Adrenal gland (tissue), 12 donors: ENCODE results near the gene CAMK1D. TPM values are rescaled to one million over a fixed set of nuclear protein-coding genes. Genes with fewer than 3 reads are reported as not detected.

Experiments used
- DNase-seq, 7 donors: peaks; one replicate each; pipeline ENCODE4 v3.0.0-alpha.2; 2019 to 2020
- H3K27ac ChIP-seq, 5 donors: fragments of 200-600 bp; sonication (generic) in 4 of 5; 1 replicate in 3 of 5; 2 replicates in 2 of 5; pipeline versions ENCODE4 v1.5.1 to v1.8.0; 2016 to 2020; ENCODE audit warnings: mild to moderate bottlenecking in 1 of 5
- H3K27me3 ChIP-seq: fragments of 200-600 bp; 2 replicates; pipeline ENCODE4 v1.8.0; 2021
- H3K36me3 ChIP-seq, 2 donors: fragments of 200-600 bp; replicated peaks in 1 of 2; 1 replicate in 1 of 2; 2 replicates in 1 of 2; pipeline versions ENCODE4 v1.5.1 to v1.8.0; 2018 to 2022
- H3K4me1 ChIP-seq, 2 donors: fragments of 200-600 bp; replicated peaks in 1 of 2; 1 replicate in 1 of 2; 2 replicates in 1 of 2; pipeline versions ENCODE4 v1.5.1 to v1.8.0; 2018 to 2021
- H3K4me3 ChIP-seq, 4 donors: fragments of 200-600 bp; sonication (generic) in 3 of 4; one replicate each; pipeline ENCODE4 v1.5.1; 2016 to 2018
- H3K9me3 ChIP-seq, 3 donors: fragments of 200-600 bp; sonication (generic) in 1 of 3; replicated peaks in 1 of 3; 1 replicate in 2 of 3; 2 replicates in 1 of 3; pipeline versions ENCODE4 v1.5.1 to v1.8.0; 2016 to 2021
- POLR2A ChIP-seq, 2 donors: fragments of 450-650 bp; IDR thresholded peaks; one replicate each; pipeline ENCODE4 v1.6.1; 2017; ENCODE audit warnings: antibody characterized with exemption in 2 of 2, mild to moderate bottlenecking in 2 of 2, moderate library complexity in 1 of 2
- WGBS, 4 donors: extraction: QIAGEN DNeasy Blood & Tissue Kit in 2 of 4; methylation state at CpG; one replicate each; pipeline versions ENCODE4 v1.1.5 to v1.1.7; 2013 to 2017; 5-methylcytosine and 5-hydroxymethylcytosine counted together
- intact Hi-C, 2 donors: fragments of 100-400 bp; cut with DNase I; formaldehyde crosslinking; loops; one replicate each; pipeline versions ENCODE4 v1.14.1 to v1.15.0; 2022 to 2023
- polyA plus RNA-seq, 3 donors: library from polyadenylated mRNA; stranded (reverse); fragments of 200-250 nt in 2 of 3; fragments of 350-450 nt in 1 of 3; fragmentation: Illumina TruSeq in 1 of 3; extraction: RNeasy Lipid Tissue Mini Kit (QIAGEN cat#74804) in 1 of 3; gene quantifications; one replicate each; pipeline ENCODE4 v1.2.3, GENCODE V29; 2013 to 2014
- total RNA-seq, 9 donors: library from RNA; depleted of rRNA in 4 of 9; stranded (reverse); fragments of >200 nt in 4 of 9; fragments of 120-200 nt in 1 of 9; fragmentation: NEBNext Ultra II Directional in 1 of 9; extraction: Animal tissue kit (Norgen Biotek cat#: 25700) in 1 of 9; gene quantifications; one replicate each; pipeline versions ENCODE4 v1.1.0 to v1.2.4, GENCODE V29; 2013 to 2023
- TF ChIP-seq, protein P1 (sequence below), 6 experiments: fragments of 450-650 bp in 4 of 6; fragments of 200-600 bp in 2 of 6; sonication (generic) in 1 of 6; IDR thresholded peaks; 1 replicate in 5 of 6; 2 replicates in 1 of 6; pipeline versions ENCODE4 v1.5.1 to v1.8.0; 2016 to 2021; ENCODE audit warnings: antibody characterized with exemption in 6 of 6, mild to moderate bottlenecking in 2 of 6, moderate library complexity in 1 of 6
- donor health status: healthy with polysubstance abuse.
- donor health status: Bipolar disorder and iron deficiency.
- donor health status: DM: yes; HTN: yes; CAD: no.
- donor health status: DM: no; HTN: no; CAD: no.
- donor health status: DM: no; HTN: no; CAD: no.
- donor health status: DM: yes; HTN: yes; CAD: no.

CAMK1D gene
- total and polyA plus RNA-seq, 12 donors = 2.3 to 9.4 (median 6.5) TPM

DNA sequence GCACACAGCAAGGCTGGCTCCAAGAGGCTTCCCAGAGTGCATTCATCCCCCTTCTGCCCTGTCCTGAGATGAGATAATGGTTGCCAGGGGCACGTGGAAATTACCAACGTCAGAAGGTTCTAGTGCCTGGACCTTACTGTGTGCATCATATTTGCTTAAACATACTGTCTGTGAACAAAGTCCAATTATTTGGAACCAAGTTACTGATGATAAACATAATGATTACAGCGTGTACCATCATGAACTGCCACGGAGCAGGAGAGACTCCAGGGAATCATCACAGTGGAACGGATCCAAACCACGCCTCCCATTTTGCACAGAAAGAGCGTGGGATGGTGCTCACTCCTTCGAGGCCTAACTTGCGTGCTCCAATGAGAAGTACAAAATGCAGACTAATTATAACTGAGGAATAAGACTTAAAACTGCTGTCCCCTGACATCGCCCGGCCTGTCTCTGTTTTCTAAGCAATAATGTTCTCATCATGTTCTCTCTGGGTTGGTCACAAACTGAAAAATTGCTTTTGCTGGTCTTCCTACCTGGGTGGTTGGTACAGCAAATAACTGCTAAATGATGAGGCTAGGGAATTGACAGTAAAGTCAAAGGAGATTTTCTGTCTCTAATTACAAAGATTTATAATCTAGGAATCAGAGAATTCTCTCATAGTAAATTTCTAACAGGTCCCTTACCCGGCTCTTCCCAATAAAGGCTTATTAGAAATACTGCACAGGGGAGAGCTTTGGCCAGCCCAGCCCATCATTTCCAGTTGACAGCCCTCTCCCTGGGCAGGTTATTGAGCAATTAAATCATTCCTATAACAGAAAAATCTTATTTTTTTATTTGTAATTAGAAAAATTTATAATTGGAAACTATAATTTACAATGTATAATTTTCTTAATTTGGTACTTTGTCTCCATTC, 182.2 kb downstream of the CAMK1D start:
- no peak overlapping the region for H3K4me3 ChIP-seq
- intact Hi-C loops = no loop called here
- H3K27ac ChIP-seq = peak overlapping the region in 1 of 5 donors; percentile 34
- WGBS, 4 donors = 46 to 73% (median 69%) methylated on average over 11 to 12 of the region's 12 CpGs
- no peaks in the 10 kb centered on the region for H3K4me1 ChIP-seq
- peak; percentile 22 to 74 (median 32) for DNase-seq
- no peak for TF ChIP-seq POLR2A (IDR thresholded peaks at IDR 0.05)
- TF ChIP-seq, protein P1, sequence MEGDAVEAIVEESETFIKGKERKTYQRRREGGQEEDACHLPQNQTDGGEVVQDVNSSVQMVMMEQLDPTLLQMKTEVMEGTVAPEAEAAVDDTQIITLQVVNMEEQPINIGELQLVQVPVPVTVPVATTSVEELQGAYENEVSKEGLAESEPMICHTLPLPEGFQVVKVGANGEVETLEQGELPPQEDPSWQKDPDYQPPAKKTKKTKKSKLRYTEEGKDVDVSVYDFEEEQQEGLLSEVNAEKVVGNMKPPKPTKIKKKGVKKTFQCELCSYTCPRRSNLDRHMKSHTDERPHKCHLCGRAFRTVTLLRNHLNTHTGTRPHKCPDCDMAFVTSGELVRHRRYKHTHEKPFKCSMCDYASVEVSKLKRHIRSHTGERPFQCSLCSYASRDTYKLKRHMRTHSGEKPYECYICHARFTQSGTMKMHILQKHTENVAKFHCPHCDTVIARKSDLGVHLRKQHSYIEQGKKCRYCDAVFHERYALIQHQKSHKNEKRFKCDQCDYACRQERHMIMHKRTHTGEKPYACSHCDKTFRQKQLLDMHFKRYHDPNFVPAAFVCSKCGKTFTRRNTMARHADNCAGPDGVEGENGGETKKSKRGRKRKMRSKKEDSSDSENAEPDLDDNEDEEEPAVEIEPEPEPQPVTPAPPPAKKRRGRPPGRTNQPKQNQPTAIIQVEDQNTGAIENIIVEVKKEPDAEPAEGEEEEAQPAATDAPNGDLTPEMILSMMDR (IDR thresholded peaks at IDR 0.05) = no peak
- no peaks in the 10 kb centered on the region for H3K9me3 ChIP-seq
- no peaks in the 10 kb centered on the region for H3K27me3 ChIP-seq
- no peaks in the 10 kb centered on the region for H3K36me3 ChIP-seq

DNA sequence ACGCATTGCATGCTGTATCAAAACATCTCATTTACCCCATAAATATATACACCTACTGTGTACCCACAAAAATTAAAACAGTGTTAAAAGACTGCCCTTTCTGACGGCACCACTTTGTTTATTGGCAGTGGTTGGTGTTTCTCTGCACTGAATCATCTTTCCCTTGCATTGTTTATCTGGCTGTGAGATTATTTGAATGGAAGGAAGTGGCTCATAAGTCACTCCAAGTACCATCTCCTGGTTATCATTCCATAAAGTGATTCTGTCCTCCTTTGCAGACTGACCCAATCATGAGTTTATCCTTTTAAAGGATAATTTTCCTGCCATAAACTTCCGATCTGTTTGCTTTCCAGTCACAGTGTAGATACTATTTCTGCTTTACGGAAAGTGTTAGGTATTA, 183.8 kb downstream of the CAMK1D start:
- intact Hi-C loops = no loop called here
- no peaks in the 10 kb centered on the region for H3K27me3 ChIP-seq
- no peak overlapping the region for H3K27ac ChIP-seq
- TF ChIP-seq POLR2A (IDR thresholded peaks at IDR 0.05) = no peak
- TF ChIP-seq, protein P1 (IDR thresholded peaks at IDR 0.05) = no peak
- WGBS, 4 donors = 74 to 85% (median 80%) methylated on average over 4 of the region's 4 CpGs
- no peak for DNase-seq
- H3K4me3 ChIP-seq = no peak overlapping the region
- H3K9me3 ChIP-seq = no peaks in the 10 kb centered on the region
- no peaks in the 10 kb centered on the region for H3K36me3 ChIP-seq
- no peaks in the 10 kb centered on the region for H3K4me1 ChIP-seq

DNA sequence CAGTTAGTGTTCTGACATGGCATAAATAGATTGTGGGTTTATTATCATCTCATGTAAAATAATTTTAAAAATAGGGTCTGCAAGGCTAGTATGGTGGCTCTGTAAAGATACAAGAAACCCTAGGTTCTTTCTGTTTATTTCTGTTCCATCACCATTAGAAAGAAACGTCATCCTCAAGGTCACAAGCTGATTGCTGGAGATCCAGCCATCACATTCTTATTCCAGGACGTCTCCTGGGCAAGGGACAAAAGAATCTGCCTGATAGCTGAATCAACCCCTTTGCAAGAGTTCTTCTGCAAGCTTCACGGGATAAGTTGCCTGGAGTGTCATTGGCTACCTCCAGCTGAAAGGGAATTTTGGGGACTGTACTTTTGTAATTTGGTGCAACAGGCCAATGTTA, 184.4 kb downstream of the CAMK1D start:
- WGBS, 4 donors = 74 to 80% (median 76%) methylated on average over 3 of the region's 3 CpGs
- Histone ChIP-seq H3K4me3 (no peak overlapping the region), H3K27me3 (no peaks in the 10 kb centered on the region), H3K27ac (no peak overlapping the region), H3K9me3 (no peaks in the 10 kb centered on the region), H3K36me3 (no peaks in the 10 kb centered on the region), H3K4me1 (no peaks in the 10 kb centered on the region)
- DNase-seq = no peak
- intact Hi-C loops = no loop called here
- TF ChIP-seq, protein P1 (IDR thresholded peaks at IDR 0.05) = no peak

DNA sequence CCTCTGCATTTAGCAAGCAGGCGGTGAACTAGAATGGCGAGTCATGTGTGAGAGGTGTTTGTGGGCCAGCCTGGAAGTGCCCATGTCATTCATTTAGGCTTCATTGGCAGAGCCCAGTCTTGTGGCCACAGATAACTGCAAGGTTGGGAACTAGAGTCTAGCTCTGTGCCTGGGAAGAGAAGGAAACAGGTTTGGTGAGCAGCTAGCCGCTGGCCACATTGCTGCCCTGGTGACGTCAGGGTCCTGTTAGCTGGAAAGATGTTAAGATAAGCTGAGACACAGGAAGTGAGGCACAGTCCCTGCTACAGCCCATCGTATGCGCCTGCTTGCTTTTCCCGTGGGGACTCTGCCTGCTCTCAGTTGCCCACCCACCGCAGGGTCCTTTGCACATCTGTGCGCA, 185.5 kb downstream of the CAMK1D start:
- no peak for DNase-seq
- Histone ChIP-seq H3K27me3 (no peaks in the 10 kb centered on the region), H3K9me3 (no peaks in the 10 kb centered on the region), H3K27ac (no peak overlapping the region), H3K4me1 (no peaks in the 10 kb centered on the region), H3K4me3 (no peak overlapping the region), H3K36me3 (no peaks in the 10 kb centered on the region)
- 73 to 90% (median 85%) methylated on average over 6 to 9 of the region's 9 CpGs for WGBS, 4 donors
- TF ChIP-seq, protein P1 (IDR thresholded peaks at IDR 0.05) = no peak
- TF ChIP-seq POLR2A (IDR thresholded peaks at IDR 0.05) = no peak
- intact Hi-C loops = no loop called here
